SH-SY5Y (cell line): Measurements from ENCODE around the gene RARRES1.

Source experiments
- GATA2 ChIP-seq: IDR thresholded peaks from 2 replicates; pipeline ENCODE4 v1.6.1; 2011; ENCODE audit warnings: mild to moderate bottlenecking, low read depth, low read length
- GATA3 ChIP-seq: IDR thresholded peaks from 2 replicates; pipeline ENCODE4 v1.6.1; 2011; ENCODE audit warnings: low read depth, mild to moderate bottlenecking, low read length, moderate library complexity

Gene RARRES1

DNA sequence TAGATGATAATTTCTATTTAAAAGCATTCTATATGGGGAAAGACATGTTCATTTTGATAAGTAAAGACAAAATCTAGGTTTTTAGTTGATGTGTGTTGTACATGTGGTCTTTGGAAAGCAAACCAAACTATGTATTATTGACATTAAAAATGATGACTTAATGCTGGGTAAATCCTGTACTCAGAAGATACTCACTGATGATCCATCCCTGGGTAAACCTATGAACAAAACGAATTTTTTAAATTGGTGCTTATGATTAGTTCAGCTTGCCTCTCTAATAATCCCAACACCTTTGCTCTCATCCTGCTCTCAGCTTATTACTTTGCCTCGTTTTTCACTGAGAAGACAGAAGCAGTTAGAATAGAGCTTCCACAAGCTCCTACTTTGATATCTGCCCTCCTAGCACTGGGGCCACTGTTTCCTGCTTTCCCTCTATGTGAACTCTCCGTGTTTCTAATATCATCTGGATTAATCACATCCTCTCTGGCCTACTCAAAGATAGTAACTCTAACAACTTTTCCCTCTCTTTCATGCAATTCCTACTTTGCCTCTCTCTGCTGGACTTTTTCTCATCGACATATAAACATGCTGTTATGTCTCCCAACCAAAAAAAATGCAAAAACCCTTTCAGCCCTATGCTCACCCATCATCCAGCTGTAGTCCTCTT is 29.3 kb downstream of the RARRES1 start:
- TF ChIP-seq GATA2 (no peak), GATA3 (no peak)

DNA sequence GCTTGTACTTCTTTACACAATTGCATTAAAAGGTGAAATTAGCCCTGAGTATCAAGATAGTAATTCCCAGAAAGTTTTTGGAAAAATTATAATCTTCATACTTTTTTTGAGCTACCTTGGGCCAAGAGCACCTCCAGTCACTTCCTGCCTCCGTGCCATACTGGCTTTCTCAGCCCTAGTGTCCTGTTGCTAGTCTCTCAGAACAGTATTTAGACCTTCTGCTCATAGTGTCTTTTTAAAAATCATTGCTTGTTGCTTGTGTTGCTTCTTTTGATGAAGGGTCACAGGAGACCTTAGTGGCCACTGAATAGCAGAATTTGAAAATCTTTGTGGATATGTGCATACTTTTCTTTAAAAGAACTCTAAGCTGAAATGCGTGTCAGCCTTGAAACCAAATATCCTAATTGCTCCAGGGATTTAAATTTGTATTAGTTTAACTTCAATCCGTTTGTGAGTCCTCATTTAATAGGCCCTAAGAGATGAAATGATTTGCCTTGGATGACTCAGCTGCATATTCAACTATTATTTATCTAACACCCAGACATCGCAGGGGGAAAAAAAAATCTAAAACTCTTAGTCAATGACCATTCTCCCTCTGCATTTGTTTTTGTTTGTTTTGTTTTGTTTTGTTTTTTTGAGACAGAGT is 30.7 kb downstream of the RARRES1 start:
- no peak for TF ChIP-seq GATA2
- TF ChIP-seq GATA3, result no peak

DNA sequence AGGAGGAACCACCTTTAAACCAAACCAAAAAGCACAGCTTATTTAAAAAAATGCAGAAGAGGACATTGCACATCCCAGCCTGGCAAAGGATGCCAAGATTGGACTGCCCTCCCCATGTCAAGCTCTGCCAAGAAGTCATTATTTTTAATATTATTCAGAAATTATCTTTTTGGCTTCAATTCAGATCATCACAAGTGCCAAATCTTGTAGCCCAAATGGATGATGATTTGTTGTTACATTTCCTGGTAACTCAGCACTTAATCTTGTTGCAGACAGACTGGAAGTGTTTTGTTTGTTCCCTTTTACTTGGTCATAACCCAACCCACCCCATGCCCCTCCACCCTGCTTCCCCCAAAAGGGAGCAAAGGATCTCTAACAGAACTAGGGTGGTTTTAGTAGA is 31.7 kb downstream of the RARRES1 start:
- TF ChIP-seq GATA2 (no peak), GATA3 (no peak)

DNA sequence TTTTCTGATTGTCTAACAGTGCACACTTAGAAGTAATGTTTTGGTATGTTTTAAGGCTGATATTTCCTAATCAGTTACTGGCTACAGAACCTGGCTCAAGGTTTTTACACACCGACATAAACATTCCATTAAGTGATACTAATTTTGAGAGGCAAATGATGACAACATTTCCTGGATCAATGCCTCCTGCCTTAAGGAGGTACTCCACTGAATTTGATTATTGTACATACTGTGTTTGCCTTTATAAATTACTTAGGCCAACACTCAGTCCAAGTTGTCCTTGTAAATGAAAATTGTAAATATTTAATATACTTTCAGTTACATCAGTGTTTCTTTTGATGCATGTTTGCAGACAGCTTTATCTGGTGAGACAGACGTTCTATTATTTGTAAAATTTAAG is 35.6 kb downstream of the RARRES1 start:
- no peak for TF ChIP-seq GATA2
- no peak for TF ChIP-seq GATA3

DNA sequence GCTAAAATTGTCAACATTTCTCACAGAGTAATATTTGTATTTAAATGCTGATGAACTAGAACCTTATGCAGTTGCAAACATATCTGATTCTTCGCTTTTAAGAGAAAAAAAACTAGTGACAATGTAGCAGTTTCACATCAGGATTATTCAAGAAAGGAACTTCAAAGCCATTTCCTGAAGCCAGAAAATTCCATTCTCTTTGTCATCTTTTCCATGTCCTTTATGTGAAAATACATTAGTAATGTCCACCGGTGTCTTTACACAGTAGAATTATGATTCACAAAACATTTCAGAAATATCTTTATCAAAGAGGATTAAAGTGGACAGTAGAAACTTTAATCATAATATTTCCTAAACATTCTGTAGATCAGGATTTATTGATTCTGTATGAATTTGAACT is 47.1 kb downstream of the RARRES1 start:
- TF ChIP-seq GATA2 (no peak), GATA3 (no peak)

DNA sequence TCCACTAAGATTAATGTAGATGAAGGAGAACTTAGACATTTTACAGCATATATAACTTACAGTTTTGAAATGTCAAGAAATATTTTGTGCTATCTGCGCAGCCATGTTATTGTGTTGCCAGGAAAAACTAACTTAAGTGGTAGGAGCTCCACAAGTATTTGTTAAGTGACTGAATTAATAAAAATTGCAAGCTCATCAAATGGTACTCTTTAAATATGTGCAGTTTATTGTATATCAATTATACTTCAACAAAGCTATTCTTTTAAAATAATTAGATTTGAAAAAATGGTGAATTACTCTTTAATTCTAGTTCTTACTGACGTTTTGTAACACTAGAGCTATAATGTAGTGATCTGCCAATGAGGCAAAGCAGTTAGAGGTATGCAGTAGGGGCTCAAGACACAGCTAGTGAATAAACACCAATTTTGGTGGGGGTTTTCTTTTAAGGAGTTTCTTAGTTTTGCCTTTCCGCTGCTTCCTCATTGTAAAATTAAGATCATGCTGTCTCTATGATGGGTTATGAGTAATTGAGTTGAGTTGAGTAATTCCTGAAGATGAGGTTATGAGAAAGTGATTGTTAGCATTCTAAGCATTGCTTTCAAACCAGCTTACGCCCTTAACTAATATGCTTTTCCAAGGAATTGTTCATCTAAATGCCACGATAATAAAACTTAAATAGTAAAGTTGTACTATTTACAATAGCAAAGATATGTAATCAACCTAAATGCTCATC is 48.9 kb downstream of the RARRES1 start:
- TF ChIP-seq GATA3, result no peak

DNA sequence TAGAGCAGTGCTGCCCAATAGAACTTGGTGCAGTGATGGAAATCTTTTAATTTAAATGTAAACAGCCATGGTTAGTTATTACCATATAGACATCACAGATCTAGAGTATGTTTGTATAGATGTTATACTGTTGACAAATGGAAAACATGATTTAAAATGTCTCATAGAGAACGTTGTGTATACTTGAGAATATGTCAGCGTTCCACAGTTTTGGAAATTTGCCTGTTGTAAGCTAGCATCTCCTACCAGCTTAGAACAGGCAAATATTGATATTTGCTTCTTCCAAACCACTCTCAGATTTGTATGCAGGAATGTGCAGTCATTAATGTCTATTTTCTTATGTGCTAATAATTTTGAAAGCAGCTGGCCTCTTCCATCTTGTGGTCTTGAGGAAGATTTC is 51.4 kb downstream of the RARRES1 start:
- no peak for TF ChIP-seq GATA3
- no peak for TF ChIP-seq GATA2

DNA sequence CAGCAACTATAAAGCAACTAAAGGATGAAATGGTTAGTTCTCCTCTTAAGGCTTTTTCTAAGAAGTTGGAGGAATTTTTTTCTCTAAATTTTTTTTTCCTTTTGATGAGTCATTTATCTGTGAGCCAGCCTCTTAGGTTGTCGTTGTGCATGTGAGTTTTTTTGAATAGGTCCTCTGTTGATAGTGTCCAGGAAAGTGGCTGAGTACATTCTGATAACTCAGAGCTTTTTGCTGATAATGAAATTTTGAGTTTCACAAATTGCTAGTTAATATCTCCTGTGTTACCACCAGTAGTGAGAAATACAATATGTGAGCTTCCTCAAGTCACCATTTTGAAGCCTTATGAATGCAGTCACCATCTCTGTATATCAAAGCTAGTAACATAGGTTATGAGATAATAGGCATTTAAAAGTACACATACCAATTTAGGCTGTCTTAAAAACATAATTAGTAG is 52.7 kb downstream of the RARRES1 start:
- no peak for TF ChIP-seq GATA2
- no peak for TF ChIP-seq GATA3

DNA sequence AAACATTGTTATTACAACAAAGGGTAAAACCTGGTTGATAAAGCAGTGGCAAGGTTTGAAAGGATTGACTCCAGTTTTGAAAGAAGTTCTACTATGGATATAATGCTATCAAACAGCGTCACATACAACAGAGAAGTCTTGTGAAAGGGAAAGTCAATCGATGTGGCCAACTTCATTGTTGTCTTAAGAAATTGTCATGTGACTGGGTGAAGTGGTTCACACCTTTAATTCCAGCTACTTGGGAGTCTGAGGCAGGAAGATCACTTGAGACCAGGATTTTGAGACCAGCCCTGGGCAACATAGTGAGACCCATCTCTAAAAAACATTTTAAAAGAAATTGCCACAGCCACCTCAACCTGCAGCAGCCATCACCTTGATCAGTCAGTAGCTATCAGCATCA is 53.6 kb downstream of the RARRES1 start:
- TF ChIP-seq GATA3 (no peak), GATA2 (no peak)

DNA sequence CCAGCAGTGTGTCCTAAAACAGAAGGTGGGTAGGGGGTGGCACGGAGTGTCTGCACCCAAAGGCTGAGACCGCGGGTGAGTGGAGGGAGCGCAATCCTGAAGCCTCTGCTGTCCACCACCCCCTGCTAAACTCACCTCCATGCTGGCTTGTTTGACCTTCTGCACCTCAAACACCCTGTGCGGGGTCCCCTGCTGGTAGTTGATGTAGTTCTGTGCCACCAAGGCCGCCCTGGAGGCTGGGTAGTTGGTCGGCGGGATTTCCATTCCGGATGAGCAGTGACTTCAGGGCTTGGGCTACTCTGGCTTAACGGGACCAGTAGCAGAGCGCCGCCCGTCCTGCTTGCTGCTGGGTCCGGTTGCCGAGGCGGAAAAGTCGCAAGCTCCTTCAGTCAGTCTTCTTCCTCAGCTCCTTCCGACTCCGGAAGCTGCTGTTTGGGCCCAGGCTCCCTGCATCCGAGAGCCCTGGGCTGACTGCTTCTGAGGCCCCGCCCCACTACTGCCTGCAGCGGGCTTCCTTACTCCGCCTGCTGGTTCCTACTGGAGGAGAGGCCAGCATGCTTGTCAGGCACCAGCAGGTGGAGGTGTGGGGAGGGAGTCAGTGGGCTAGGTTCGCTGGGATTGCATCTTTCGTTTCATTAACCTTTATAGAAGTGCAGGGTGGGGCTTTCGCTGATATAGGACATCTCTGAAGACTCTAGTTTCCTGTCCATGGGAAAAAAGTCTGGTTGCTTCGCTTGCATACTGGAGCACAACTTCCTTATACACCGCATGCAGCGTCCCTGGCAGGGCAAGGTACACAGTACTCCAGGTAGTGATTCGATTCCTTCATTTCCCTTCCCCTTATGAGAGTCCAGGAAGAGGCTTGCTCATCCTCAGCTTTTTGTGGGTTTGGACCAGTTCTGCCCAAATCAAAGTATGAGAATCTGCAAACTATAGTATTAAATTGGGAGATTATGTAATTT is 59.8 kb downstream of the RARRES1 start, which contains the start of gene LXN:
TSS of gene LXN (minus strand) at position 434 of the 962 bp plus-strand sequence. CDS start at position 264, 170 bp downstream.
- TF ChIP-seq GATA2 (no peak), GATA3 (no peak)

DNA sequence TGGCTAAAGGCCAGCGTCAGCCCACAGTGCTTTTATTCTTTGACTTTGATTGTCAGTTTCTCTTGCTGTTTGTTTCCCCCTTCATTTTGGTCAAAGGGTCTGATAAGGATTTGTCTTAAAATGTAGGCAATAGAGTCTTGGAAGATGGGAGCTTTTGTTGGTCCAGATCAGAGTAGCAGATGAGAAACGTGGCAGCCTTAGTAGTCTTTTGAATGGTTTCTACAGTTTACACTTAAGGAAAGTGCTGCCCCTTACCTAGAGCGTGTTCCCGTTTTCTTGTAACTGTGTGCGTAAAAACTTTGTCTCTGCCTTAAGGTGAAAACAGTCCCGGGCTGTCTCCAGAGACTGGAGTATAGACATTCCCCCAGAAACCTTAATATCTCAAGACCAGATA is 60.4 kb downstream of the RARRES1 start:
- no peak for TF ChIP-seq GATA2
- TF ChIP-seq GATA3, result no peak

DNA sequence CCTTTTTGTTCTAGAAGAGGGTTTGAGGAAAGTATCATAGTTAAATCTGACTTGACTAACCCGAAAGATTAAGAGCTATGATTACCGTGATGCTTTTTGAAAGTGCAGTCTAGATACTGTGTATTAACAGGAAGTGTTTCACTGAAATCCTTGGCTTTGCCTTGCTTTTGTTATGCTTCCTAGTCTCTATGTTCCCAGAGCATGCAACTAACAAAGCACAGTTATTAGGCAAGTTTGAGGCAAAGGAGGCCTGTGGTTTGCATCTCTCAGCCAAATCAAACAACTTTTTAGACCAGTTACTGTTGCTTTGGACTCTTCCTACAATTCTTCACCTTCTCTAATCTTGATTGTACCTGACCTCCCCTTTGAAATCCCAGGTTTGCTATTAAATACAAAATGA is 63.8 kb downstream of the RARRES1 start:
- TF ChIP-seq GATA3 (no peak), GATA2 (no peak)

DNA sequence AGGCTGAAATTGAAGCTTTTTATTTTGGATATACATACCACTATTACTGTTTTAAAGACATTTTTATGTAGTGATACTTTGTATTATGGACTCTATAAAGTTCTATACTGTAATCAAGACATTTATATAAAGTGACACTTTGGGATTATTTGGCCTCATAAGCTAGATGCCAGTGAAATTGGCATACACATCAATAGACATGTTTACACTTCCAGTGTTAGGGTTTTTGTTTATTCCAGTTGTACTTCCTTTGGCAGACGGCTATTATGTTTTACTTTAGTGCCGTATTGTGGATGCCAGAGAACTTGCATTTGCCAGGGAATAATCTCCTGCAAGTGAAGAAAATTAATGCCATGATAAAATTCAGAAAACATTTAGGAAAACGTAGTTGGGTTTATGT is 65.8 kb downstream of the RARRES1 start:
- no peak for TF ChIP-seq GATA3
- TF ChIP-seq GATA2, result no peak

DNA sequence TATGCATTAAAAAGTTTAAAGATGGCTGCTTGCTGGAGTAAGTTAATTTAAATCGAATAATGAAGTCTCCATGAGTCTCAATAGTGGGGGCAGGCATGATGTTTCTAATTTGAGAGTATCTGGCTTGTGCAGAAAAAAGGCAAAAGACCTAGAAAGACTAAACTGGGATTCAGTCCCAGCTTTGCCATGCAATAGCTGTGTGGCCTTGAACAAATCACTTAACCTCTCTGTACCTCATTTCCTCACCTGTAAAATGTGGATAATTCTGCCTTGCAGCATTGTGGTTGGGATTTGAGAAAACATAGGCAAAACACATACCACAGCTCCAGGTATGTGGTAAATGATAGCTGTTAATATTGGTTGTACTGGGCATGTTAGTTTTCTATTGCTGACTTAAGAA is 68.4 kb downstream of the RARRES1 start:
- TF ChIP-seq GATA2 (no peak), GATA3 (no peak)
